ENCODE data around the gene CD24.
A peak's percentile ranks its signal among the peaks of the same experiment; 100 is the strongest.

CD24 gene

DNA sequence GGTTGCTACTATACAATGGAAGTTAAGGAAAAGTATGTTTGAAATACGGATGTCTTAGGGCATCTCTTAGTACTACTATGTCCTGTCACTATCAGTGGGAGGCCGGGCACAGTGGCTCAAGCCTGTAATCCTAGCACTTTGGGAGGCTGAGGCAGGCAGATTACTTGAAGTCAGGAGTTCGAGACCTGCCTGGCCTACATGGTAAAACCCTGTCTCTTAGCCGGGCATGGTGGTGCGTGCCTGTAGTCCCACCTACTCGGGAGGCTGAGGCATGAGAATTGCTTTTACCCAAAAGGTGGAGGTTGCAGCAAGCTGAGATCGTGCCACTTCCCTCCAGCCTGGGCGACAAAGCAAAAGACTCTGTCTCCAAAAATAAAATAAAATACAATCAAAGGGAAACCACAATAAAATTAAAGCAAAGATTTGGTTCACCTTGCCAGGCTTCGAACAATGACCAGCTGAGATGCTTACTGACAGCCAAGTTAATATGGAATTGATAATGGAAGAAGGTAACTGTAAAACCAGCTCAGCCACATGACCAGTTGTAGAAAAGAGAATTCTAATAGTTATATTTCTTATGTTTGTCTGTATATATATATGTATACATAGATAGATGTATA is 6.5 kb downstream of the CD24 start:
- no peak for DNase-seq (ENCODE audit: low spot score)

DNA sequence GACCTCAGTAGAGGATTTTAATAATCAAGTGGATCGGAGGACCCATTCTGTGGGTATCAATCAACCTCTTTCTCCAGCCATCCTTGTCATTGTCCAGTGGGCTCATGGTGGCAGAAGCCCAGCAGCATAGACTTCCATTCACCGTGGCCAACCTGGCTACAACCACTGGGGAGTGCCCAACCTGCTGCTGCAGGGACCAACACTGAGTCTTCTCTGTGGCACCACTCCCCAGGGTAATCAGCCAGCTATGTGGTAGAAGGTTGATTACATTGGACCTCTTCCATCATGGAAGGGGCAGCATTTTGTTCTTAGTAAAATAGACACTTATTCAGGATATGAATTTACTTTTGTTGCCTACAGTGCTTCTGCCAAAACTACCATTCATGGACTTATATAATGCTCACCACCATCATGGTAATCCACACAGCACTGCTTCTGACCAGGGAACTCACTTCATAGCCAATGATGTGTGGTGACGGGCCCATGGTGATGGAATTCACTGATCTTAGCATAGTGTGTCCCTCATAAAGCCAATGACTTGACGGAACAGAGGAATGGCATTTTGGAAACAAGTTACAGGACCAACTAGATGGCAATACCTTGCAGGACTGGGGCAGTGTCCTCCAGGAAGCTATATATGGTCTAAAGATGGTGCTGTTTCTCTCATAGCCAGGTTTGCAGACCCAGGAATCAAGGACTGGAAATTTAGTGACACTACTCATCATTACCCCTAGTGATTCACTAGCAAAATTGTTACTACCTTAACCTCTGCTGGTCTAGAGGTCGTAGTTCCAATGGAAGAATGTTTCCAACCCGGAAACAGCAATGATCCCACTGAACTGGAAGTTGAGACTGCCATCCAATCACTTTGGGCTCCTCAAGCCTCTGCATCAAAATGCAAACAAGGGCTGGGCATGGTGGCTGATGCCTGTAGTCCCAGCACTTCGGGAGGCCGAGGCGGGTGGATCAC is 7.6 kb downstream of the CD24 start:
- DNase-seq (ENCODE audit: low spot score) = no peak

DNA sequence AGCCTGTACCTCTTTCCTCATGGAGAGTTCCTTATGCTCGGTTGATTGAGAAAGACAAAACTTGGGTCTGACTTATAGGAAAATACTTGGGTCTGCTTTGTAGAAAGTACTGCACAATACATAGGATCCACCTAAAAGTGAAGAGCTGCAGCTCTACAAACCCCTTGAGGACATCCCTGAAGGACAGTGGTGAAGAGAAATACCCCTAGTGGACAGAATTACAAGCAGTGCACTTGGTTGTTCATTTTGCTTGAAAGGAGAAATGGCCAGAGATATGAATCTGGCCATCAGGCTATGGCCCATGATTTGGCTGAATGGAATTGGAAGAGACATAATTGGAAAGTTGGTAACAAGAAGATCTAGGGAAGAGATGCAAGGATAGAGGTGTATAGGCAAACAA is 8.3 kb downstream of the CD24 start:
- no peak for DNase-seq (ENCODE audit: low spot score)

- no peak for DNase-seq (ENCODE audit: low spot score)
These were observed 9.6 kb downstream of the CD24 start for GRCh38 chr6:106964954-106965353.

DNA sequence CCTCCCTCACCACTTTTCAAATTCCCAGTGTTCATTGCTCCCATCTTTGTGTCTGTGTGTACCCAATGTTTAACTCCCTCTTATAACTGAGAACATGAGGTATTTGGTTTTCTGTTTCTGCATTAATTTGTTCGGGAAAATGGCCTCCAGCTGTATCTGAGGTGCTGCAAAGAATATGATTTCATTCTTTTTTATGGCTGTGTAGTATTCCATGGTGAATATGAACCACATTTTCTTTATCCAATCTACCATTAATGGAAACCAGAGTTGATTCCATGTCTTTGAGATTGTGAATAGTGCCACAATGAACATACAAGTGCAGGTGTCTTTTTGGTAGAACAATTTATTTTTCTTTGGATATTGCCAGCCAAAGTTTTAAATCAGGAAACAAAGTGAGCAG is 10.4 kb downstream of the CD24 start:
- no peak for DNase-seq (ENCODE audit: low spot score)

DNA sequence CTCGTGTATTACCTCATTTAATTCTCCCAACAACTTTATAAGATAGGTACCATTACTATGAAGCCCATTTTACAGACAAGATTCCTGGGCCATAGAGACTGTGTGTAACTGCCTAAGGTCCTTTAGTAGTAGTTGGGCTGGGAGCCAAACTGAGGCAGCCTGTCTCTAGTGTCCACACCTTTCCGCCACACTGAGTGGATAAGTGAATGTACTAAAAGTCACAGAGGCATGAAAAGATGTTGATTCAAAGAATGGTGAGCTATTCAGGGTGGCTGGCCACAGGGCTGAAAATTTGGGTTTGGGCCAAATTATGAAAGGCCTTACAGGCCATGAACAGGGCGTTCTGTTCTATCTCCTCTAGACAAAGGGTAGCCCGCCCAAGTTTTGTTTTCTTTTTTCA is 11.0 kb downstream of the CD24 start:
- no peak for DNase-seq (ENCODE audit: low spot score)

- no peak for DNase-seq (ENCODE audit: low spot score)
These were observed 12.7 kb downstream of the CD24 start for GRCh38 chr6:106961801-106962200.

GRCh38 chr6:106961136-106961535 is 13.4 kb downstream of the CD24 start:
- no peak for DNase-seq (ENCODE audit: low spot score)

- DNase-seq (ENCODE audit: low spot score) = no peak
These were observed 14.5 kb downstream of the CD24 start for GRCh38 chr6:106959985-106960384.

GRCh38 chr6:106939848-106940247 is 34.7 kb downstream of the CD24 start:
- DNase-seq (ENCODE audit: low spot score) = no peak

GRCh38 chr6:106939208-106939607 is 35.3 kb downstream of the CD24 start:
- no peak for DNase-seq (ENCODE audit: low spot score)

- DNase-seq (ENCODE audit: low spot score) = peak; percentile 55
These were observed 46.8 kb downstream of the CD24 start for GRCh38 chr6:106927531-106928398.

- no peak for DNase-seq (ENCODE audit: low spot score)
These were observed 48.6 kb downstream of the CD24 start for GRCh38 chr6:106925948-106926347.

DNA sequence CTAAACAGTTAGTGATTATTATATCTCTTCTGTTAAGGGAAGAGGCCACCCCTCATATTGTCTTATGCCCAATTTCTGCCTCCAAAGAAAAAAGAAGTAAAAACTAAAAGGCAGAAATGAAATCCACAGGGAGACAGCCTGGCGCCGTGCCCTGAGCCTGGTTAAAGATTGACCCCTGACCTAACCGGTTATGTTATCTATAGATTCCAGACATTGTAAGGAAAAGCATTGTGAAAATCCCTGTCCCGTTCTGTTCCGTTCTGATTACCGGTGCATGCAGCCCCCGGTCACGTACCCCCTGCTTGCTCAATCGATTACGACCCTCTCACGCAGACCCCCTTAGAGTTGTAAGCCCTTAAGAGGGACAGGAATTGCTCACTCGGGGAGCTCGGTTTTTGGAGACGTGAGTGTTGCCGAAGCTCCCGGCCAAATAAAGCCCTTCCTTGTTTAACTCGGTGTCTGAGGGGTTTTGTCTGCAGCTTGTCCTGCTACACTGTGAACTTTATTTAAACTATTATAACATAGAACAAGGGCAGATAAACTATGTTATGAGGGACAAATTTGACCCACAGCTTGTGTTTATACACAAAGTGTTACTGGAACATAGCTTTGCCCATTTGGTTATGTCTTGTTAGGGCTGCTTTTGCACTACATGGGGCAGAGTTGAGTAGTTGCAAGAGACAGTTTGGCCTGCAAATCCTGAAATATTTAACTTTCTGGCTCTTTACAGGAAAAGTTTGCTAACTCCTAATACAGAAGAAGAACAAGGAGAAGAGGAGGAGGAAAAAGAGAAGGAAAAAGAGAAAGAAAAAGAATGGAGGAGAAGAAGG is 49.6 kb downstream of the CD24 start:
- peak; percentile 51 for DNase-seq (ENCODE audit: low spot score)

GRCh38 chr6:106922626-106923025 is 51.9 kb downstream of the CD24 start:
- DNase-seq (ENCODE audit: low spot score) = no peak
